ENCODE data around the gene CDC26.
"Not testable (repeated sequence)": the region's sequence is repeated elsewhere in the genome, so short reads cannot be mapped to it uniquely, and the experiment has no call there.

Gene CDC26

GRCh38 chr9:113293285-113293878, 18.0 kb upstream of the CDC26 start:
- DNase-seq (ENCODE audit: low read depth in 2 of 2) = no peak

GRCh38 chr9:113290052-113290607, 14.8 kb upstream of the CDC26 start:
- DNase-seq (ENCODE audit: low read depth in 2 of 2) = no peak

- no peak for DNase-seq (ENCODE audit: low read depth in 2 of 2)
These were observed 13.7 kb upstream of the CDC26 start for GRCh38 chr9:113289091-113289490.

- DNase-seq (ENCODE audit: low read depth in 2 of 2) = no peak
These were observed 6.0 kb upstream of the CDC26 start for GRCh38 chr9:113281356-113281755.

- no peak for DNase-seq (ENCODE audit: low read depth in 2 of 2)
These were observed 3.5 kb upstream of the CDC26 start for GRCh38 chr9:113278840-113279239.

GRCh38 chr9:113274474-113275156, 757 bp downstream of the CDC26 start:
- peak in 1 of 2 donors; percentile 21 for DNase-seq (ENCODE audit: low read depth in 2 of 2)

- no peak for DNase-seq (ENCODE audit: low read depth in 2 of 2)
These were observed 5.5 kb downstream of the CDC26 start for GRCh38 chr9:113269871-113270270.

GRCh38 chr9:113269355-113269754, 6.0 kb downstream of the CDC26 start:
- no peak for DNase-seq (ENCODE audit: low read depth in 2 of 2)

- DNase-seq (ENCODE audit: low read depth in 2 of 2) = no peak
These were observed 7.3 kb downstream of the CDC26 start for GRCh38 chr9:113267911-113268566.

GRCh38 chr9:113266174-113266573, 9.2 kb downstream of the CDC26 start:
- no peak for DNase-seq (ENCODE audit: low read depth in 2 of 2)

GRCh38 chr9:113261917-113262671, 13.3 kb downstream of the CDC26 start:
- DNase-seq (ENCODE audit: low read depth in 2 of 2) = no peak

- no peak for DNase-seq (ENCODE audit: low read depth in 2 of 2)
These were observed 17.1 kb downstream of the CDC26 start for GRCh38 chr9:113258282-113258681.

GRCh38 chr9:113257863-113258262, 17.5 kb downstream of the CDC26 start:
- DNase-seq (ENCODE audit: low read depth in 2 of 2) = no peak

GRCh38 chr9:113255438-113255837, 19.9 kb downstream of the CDC26 start:
- DNase-seq (ENCODE audit: low read depth in 2 of 2) = no peak

- no peak for DNase-seq (ENCODE audit: low read depth in 2 of 2)
These were observed 20.4 kb downstream of the CDC26 start for GRCh38 chr9:113254991-113255390.

- no peak for DNase-seq (ENCODE audit: low read depth in 2 of 2)
These were observed 24.6 kb downstream of the CDC26 start for GRCh38 chr9:113250807-113251206.

GRCh38 chr9:113249661-113250060, 25.7 kb downstream of the CDC26 start:
- DNase-seq (ENCODE audit: low read depth in 2 of 2) = not testable (repeated sequence)

- no peak for DNase-seq (ENCODE audit: low read depth in 2 of 2)
These were observed 27.7 kb downstream of the CDC26 start for GRCh38 chr9:113247640-113248039.

GRCh38 chr9:113246928-113247327, 28.4 kb downstream of the CDC26 start:
- DNase-seq (ENCODE audit: low read depth in 2 of 2) = no peak

- DNase-seq (ENCODE audit: low read depth in 2 of 2) = no peak
These were observed 29.5 kb downstream of the CDC26 start for GRCh38 chr9:113245894-113246293.

- DNase-seq (ENCODE audit: low read depth in 2 of 2) = no peak
These were observed 30.8 kb downstream of the CDC26 start for GRCh38 chr9:113244556-113244955.

GRCh38 chr9:113241161-113241560, 34.2 kb downstream of the CDC26 start:
- no peak for DNase-seq (ENCODE audit: low read depth in 2 of 2)

Measured in stimulated activated CD4-positive, alpha-beta T cell treated with anti-CD3 and anti-CD28 coated beads, Interleukin-1b, Interleukin-23, amount 100 ng/mL, for 4 hours (primary cell).